Fibroblast of lung (primary cell): ENCODE results near the gene KCND1.
A peak's percentile ranks its signal among the peaks of the same experiment; 100 is the strongest.

Experiments used
- CTCF ChIP-seq, 2 donors: IDR thresholded peaks in 1 of 2; conservative IDR thresholded peaks in 1 of 2; 1 replicate in 1 of 2; 2 replicates in 1 of 2; pipeline ENCODE4 v1.5.1; 2011 to 2012; ENCODE audit warnings: low read length in 2 of 2, control low read depth in 1 of 2, inconsistent platforms in 1 of 2, low read depth in 1 of 2, mild to moderate bottlenecking in 1 of 2
- EZH2 ChIP-seq: IDR thresholded peaks from 2 replicates; pipeline ENCODE4 v1.5.1; 2012; ENCODE audit warnings: low read length, control low read depth, mild to moderate bottlenecking; ENCODE audit errors: missing control alignments

- TF ChIP-seq CTCF (conservative IDR thresholded peaks at IDR 0.05 in 1 of 2, IDR thresholded peaks at IDR 0.05 in 1 of 2; ENCODE audit: low read depth in 1 of 2, low read length in 2 of 2) (peak; percentile 65 to 78), EZH2 (no peak)
These were observed 54.3 kb downstream of the KCND1 start for GRCh38 chrX:48917139-48918001.
